Breast epithelium (tissue), 4 donors: ENCODE measurements around the gene NPAS4. TPM values are rescaled to one million over a fixed set of nuclear protein-coding genes. Genes with fewer than 3 reads are reported as not detected.
A peak's percentile ranks its signal among the peaks of the same experiment; 100 is the strongest.

ENCODE experiments used
- DNase-seq, 2 donors: peaks; one replicate each; pipeline ENCODE4 v3.0.0-alpha.2; 2019; ENCODE audit warnings: low spot score in 2 of 2
- H3K27ac ChIP-seq, 2 donors: fragments of 200-600 bp; sonication (generic) in 1 of 2; one replicate each; pipeline ENCODE4 v1.5.1; 2016 to 2019; ENCODE audit warnings: mild to moderate bottlenecking in 1 of 2
- H3K27me3 ChIP-seq, 2 donors: fragments of 200-600 bp; sonication (generic) in 1 of 2; one replicate each; pipeline versions ENCODE4 v1.5.1 to v1.6.0; 2017 to 2019; ENCODE audit warnings: control low read depth in 1 of 2, mild to moderate bottlenecking in 1 of 2
- H3K36me3 ChIP-seq: fragments of 200-600 bp; one replicate; pipeline ENCODE4 v1.5.1; 2019
- H3K4me1 ChIP-seq, 2 donors: fragments of 200-600 bp; sonication (generic); one replicate each; pipeline ENCODE4 v1.5.1; 2016 to 2019; ENCODE audit warnings: control low read depth in 1 of 2
- H3K4me3 ChIP-seq, 3 donors: fragments of 200-600 bp; sonication (generic); 1 replicate in 2 of 3; 2 replicates in 1 of 3; pipeline ENCODE4 v1.5.1; 2016 to 2019; ENCODE audit warnings: mild to moderate bottlenecking in 3 of 3, moderate library complexity in 2 of 3
- H3K9me3 ChIP-seq, 2 donors: fragments of 200-600 bp; sonication (generic) in 1 of 2; one replicate each; pipeline ENCODE4 v1.5.1; 2016 to 2019; ENCODE audit warnings: control low read depth in 1 of 2
- CTCF ChIP-seq, 3 donors: fragments of 450-650 bp; IDR thresholded peaks; one replicate each; pipeline ENCODE4 v1.5.1; 2016 to 2017; ENCODE audit warnings: antibody characterized with exemption in 3 of 3, mild to moderate bottlenecking in 3 of 3, moderate library complexity in 3 of 3
- POLR2A ChIP-seq: fragments of 450-650 bp; IDR thresholded peaks from one replicate; pipeline ENCODE4 v1.6.1; 2016; ENCODE audit warnings: antibody characterized with exemption, mild to moderate bottlenecking, moderate library complexity
- POLR2AphosphoS5 ChIP-seq, 3 donors: sonication (generic); formaldehyde crosslinking; IDR thresholded peaks; one replicate each; pipeline ENCODE4 v1.6.1; 2017; ENCODE audit warnings: antibody characterized with exemption in 3 of 3
- intact Hi-C: fragments of 100-400 bp; cut with DNase I; formaldehyde crosslinking; loops from one replicate; pipeline ENCODE4 v1.15.1; 2023; ENCODE audit warnings: low total_unique reads
- total RNA-seq, 3 donors: library from RNA; depleted of rRNA; stranded (reverse); fragments of >200 nt; gene quantifications; one replicate each; pipeline ENCODE4 v1.1.0, GENCODE V29; 2016

Gene NPAS4
- total RNA-seq, 3 donors from 2014 or later: not detected

DNA sequence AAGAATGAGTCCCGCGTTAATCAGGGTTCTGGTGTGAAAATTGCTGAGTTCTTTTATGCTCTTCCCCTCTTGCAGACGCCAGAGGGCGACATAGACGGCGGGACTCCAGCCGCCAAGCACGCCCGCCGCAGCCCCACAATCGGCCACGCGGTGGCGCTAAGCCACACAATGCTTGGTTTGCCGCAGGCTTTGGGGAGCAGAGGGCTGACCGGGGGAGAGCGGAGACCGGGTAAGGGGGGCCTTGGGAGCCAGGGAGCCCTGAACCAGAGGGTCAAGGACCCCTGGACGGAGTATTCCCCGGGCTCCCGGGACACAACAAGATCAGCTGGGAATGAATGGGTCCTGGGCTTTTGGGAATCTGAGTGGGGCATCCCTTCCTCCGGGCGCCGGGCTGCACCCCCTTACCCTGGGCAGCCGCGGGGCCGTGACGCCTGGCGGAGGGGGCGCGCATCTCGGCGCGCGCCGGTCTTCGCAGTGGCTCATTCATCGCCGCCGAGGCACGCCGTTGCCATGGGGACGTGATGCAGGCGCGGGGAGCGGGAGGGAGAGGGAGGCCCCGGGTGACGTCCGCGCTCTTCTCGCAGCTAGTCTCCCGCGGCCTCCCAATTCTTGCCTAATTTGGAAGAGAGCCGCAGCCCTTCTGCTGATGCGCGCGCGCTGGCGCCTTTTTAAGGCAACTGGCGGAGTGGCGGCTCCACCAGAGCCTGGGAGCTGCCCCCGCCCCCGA is 12.2 kb upstream of the NPAS4 start:
- Histone ChIP-seq H3K36me3 (no peaks in the 10 kb centered on the region), H3K27me3 (peaks cover 0 to 24% of the 10 kb centered on the region in 2 donors), H3K27ac (peak overlapping the region in 1 of 2 donors; percentile 43), H3K4me3 (peak overlapping the region; percentile 30 to 66 (median 49)), H3K9me3 (no peaks in the 10 kb centered on the region), H3K4me1 (no peaks in the 10 kb centered on the region)
- intact Hi-C loops: no loop called here
- TF ChIP-seq POLR2A (no peak), CTCF (IDR thresholded peaks at IDR 0.05) (peak; percentile 97 to 100 (median 99)), POLR2AphosphoS5 (IDR thresholded peaks at IDR 0.05) (peak in 2 of 3 donors; percentile 21 to 73)
- DNase-seq: peak; percentile 75 to 80

DNA sequence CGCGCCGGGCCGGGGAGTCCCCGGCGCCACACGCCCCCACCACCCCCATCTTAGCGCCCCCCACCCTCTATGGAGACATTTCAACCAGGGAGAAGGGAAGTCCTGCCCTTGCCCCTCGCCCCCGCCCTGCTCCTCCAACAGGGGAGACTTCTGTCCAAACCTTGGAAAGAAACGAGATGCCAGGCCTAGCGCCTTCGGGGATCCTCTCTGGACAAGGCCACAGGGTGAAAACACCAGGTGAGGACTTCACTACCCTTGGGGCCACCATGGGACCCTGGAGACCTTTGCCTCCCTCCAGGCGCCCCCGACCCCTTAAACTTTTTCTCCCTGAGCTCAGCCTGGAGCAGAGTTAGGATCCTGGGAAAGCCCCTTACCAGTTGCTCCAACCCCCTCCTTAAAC is 11.6 kb upstream of the NPAS4 start:
- peaks cover 0 to 24% of the 10 kb centered on the region in 2 donors for H3K27me3 ChIP-seq
- H3K36me3 ChIP-seq: no peaks in the 10 kb centered on the region
- peak overlapping the region; percentile 30 to 66 (median 49) for H3K4me3 ChIP-seq
- intact Hi-C loops: no loop called here
- H3K27ac ChIP-seq: peak overlapping the region in 1 of 2 donors; percentile 12
- H3K4me1 ChIP-seq: no peaks in the 10 kb centered on the region
- no peaks in the 10 kb centered on the region for H3K9me3 ChIP-seq
- no peak for DNase-seq
- TF ChIP-seq POLR2A (no peak), POLR2AphosphoS5 (IDR thresholded peaks at IDR 0.05) (no peak), CTCF (IDR thresholded peaks at IDR 0.05) (no peak)

DNA sequence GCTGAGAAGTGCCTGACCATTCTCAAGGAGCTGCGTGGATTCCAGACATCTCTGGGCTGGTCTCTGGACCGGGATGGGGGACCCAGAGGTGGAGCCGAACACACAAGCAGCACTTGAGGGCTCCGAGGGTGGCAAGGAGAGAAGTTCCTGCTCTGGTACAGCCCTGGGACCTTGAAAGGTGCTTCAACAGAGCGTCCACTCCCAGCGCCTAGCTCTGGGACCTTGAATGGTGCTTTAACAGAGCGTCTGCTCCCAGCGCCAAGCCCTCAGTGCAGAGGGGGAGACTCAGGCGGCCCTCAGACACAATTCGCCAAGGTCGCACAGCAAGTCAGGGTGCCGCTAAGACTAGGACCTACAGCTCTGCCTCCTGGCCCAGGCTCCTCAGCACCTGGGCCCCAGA is 10.6 kb upstream of the NPAS4 start:
- no peak overlapping the region for H3K27ac ChIP-seq
- H3K36me3 ChIP-seq: no peaks in the 10 kb centered on the region
- no peak for TF ChIP-seq CTCF (IDR thresholded peaks at IDR 0.05)
- TF ChIP-seq POLR2AphosphoS5 (IDR thresholded peaks at IDR 0.05): no peak
- no peak for TF ChIP-seq POLR2A
- H3K27me3 ChIP-seq: peaks cover 0 to 28% of the 10 kb centered on the region in 2 donors
- no peak for DNase-seq
- intact Hi-C loops: no loop called here
- no peaks in the 10 kb centered on the region for H3K4me1 ChIP-seq
- H3K9me3 ChIP-seq: no peaks in the 10 kb centered on the region
- no peak overlapping the region for H3K4me3 ChIP-seq

- no peak for DNase-seq
- no peaks in the 10 kb centered on the region for H3K4me1 ChIP-seq
- H3K27me3 ChIP-seq: peaks cover 0 to 21% of the 10 kb centered on the region in 2 donors
- H3K4me3 ChIP-seq: no peak overlapping the region
- no peak overlapping the region for H3K27ac ChIP-seq
- intact Hi-C loops: no loop called here
- H3K9me3 ChIP-seq: no peaks in the 10 kb centered on the region
- TF ChIP-seq POLR2AphosphoS5 (IDR thresholded peaks at IDR 0.05) (no peak), CTCF (IDR thresholded peaks at IDR 0.05) (no peak), POLR2A (no peak)
- no peaks in the 10 kb centered on the region for H3K36me3 ChIP-seq
Measured at GRCh38 chr11:66411323-66411722, 9.5 kb upstream of the NPAS4 start.

DNA sequence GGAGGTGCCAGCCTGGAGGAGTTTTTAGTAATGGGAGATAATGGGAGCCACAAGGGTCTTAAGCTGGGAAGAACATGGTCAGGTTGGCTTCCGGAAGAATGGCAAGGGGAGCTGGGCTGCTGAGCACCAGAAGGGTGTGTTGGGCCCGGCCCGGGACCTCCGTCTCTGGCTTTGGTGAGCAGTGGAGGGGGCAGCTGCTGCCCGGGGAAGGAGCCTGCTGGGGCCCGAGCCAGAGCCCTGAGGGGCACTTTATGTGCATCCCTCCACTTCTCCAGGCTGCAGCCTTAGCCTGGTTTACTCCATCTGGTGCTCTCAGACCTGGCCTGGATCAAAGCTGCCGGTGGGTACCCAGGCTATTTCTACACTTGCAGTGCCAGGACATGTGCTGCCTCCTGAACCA is 8.7 kb upstream of the NPAS4 start:
- no peak for DNase-seq
- Histone ChIP-seq H3K9me3 (no peaks in the 10 kb centered on the region), H3K27me3 (peaks cover 0 to 21% of the 10 kb centered on the region in 2 donors), H3K4me1 (no peaks in the 10 kb centered on the region), H3K36me3 (no peaks in the 10 kb centered on the region), H3K27ac (no peak overlapping the region), H3K4me3 (no peak overlapping the region)
- intact Hi-C loops: no loop called here
- TF ChIP-seq POLR2A (no peak), POLR2AphosphoS5 (IDR thresholded peaks at IDR 0.05) (no peak), CTCF (IDR thresholded peaks at IDR 0.05) (no peak)
